ACC112 (cell line): ENCODE data around the gene SLC5A4.

ENCODE experiments used
- H2AFZ ChIP-seq: fragments of 200-600 bp; sonication (generic); one replicate; pipeline ENCODE4 v1.6.0; 2017; ENCODE audit warnings: antibody characterized with exemption, low read length; ENCODE audit not compliant: unreplicated experiment
- H3K27ac ChIP-seq: fragments of 200-600 bp; sonication (generic); 2 replicates; pipeline ENCODE4 v1.5.1; 2014; ENCODE audit warnings: low read depth, mild to moderate bottlenecking, antibody characterized with exemption, low read length, moderate library complexity
- H3K27me3 ChIP-seq: fragments of 200-600 bp; sonication (generic); 2 replicates; pipeline ENCODE4 v1.6.1; 2014; ENCODE audit warnings: mild to moderate bottlenecking, antibody characterized with exemption, low read length, moderate library complexity, mixed read lengths; ENCODE audit not compliant: insufficient read depth
- H3K36me3 ChIP-seq: fragments of 200-600 bp; sonication (generic); 2 replicates; pipeline ENCODE4 v1.6.1; 2016; ENCODE audit warnings: mild to moderate bottlenecking, antibody characterized with exemption, low read length, moderate library complexity, mixed read lengths; ENCODE audit not compliant: insufficient read depth
- H3K4me1 ChIP-seq: fragments of 200-600 bp; sonication (generic); one replicate; pipeline ENCODE4 v1.6.1; 2016; ENCODE audit warnings: low read length, mixed read lengths; ENCODE audit not compliant: insufficient read depth, unreplicated experiment, control insufficient read depth
- H3K4me3 ChIP-seq: fragments of 200-600 bp; sonication (generic); 2 replicates; pipeline ENCODE4 v1.5.1; 2014; ENCODE audit warnings: mild to moderate bottlenecking, low read depth, low read length
- H3K79me2 ChIP-seq: fragments of 200-600 bp; sonication (generic); one replicate; pipeline ENCODE4 v1.6.0; 2016; ENCODE audit warnings: low read length; ENCODE audit not compliant: control insufficient read depth, unreplicated experiment, insufficient read depth

SLC5A4 gene

GRCh38 chr22:32207971-32208480 lies 47.1 kb downstream of the SLC5A4 start:
- Histone ChIP-seq H3K4me1 (no peaks in the 10 kb centered on the region), H3K27me3 (peaks cover 1% of the 10 kb centered on the region; the same call in 1 of the 2 replicates), H3K36me3 (no peaks in the 10 kb centered on the region), H3K79me2 (no peaks in the 10 kb centered on the region), H3K4me3 (no peak overlapping the region), H3K27ac (no peak overlapping the region), H2AFZ (no peak overlapping the region)

- H3K36me3 ChIP-seq: no peaks in the 10 kb centered on the region
- no peak overlapping the region for H3K27ac ChIP-seq
- H3K4me3 ChIP-seq: no peak overlapping the region
- no peaks in the 10 kb centered on the region for H3K79me2 ChIP-seq
- no peaks in the 10 kb centered on the region for H3K4me1 ChIP-seq
- no peak overlapping the region for H2AFZ ChIP-seq
- H3K27me3 ChIP-seq: peaks cover 5% of the 10 kb centered on the region; the same call in 1 of the 2 replicates
These were observed 48.1 kb downstream of the SLC5A4 start for GRCh38 chr22:32206774-32207758.

- no peak overlapping the region for H2AFZ ChIP-seq
- H3K36me3 ChIP-seq: no peaks in the 10 kb centered on the region
- H3K27me3 ChIP-seq: peaks cover 5% of the 10 kb centered on the region; the same call in 1 of the 2 replicates
- no peak overlapping the region for H3K27ac ChIP-seq
- H3K79me2 ChIP-seq: no peaks in the 10 kb centered on the region
- H3K4me3 ChIP-seq: no peak overlapping the region
- no peaks in the 10 kb centered on the region for H3K4me1 ChIP-seq
These were observed 49.0 kb downstream of the SLC5A4 start for GRCh38 chr22:32205974-32206773.

- no peak within 1 kb of the TSS for H2AFZ ChIP-seq
- H3K79me2 ChIP-seq: no peaks in the 10 kb centered on the region
- no peaks in the 10 kb centered on the region for H3K36me3 ChIP-seq
- H3K4me3 ChIP-seq: no peak within 1 kb of the TSS
- no peak within 1 kb of the TSS for H3K27ac ChIP-seq
- H3K27me3 ChIP-seq: peaks cover 5% of the 10 kb centered on the region; the same call in 1 of the 2 replicates
- H3K4me1 ChIP-seq: no peaks in the 10 kb centered on the region
These were observed 50.1 kb downstream of the SLC5A4 start, which contains the start of gene RFPL2 for GRCh38 chr22:32204856-32205722. Gene RFPL2, minus strand, starts transcription at chr22:32205073. Its CDS starts 2,622 bp downstream, at chr22:32202451.

- no peak overlapping the region for H2AFZ ChIP-seq
- no peaks in the 10 kb centered on the region for H3K79me2 ChIP-seq
- H3K27me3 ChIP-seq: peaks cover 5% of the 10 kb centered on the region; the same call in 1 of the 2 replicates
- no peak overlapping the region for H3K27ac ChIP-seq
- H3K4me1 ChIP-seq: no peaks in the 10 kb centered on the region
- no peaks in the 10 kb centered on the region for H3K36me3 ChIP-seq
- no peak overlapping the region for H3K4me3 ChIP-seq
These were observed 50.9 kb downstream of the SLC5A4 start for GRCh38 chr22:32204040-32204855.

- Histone ChIP-seq H3K4me1 (no peaks in the 10 kb centered on the region), H2AFZ (no peak overlapping the region), H3K36me3 (no peaks in the 10 kb centered on the region), H3K27me3 (peaks cover 5% of the 10 kb centered on the region; the same call in 1 of the 2 replicates), H3K4me3 (no peak overlapping the region), H3K79me2 (no peaks in the 10 kb centered on the region), H3K27ac (no peak overlapping the region)
These were observed 51.7 kb downstream of the SLC5A4 start for GRCh38 chr22:32203181-32204039.

- Histone ChIP-seq H3K27me3 (peaks cover 5% of the 10 kb centered on the region; the same call in 1 of the 2 replicates), H3K36me3 (no peaks in the 10 kb centered on the region), H3K27ac (no peak overlapping the region), H2AFZ (no peak overlapping the region), H3K4me1 (no peaks in the 10 kb centered on the region), H3K79me2 (no peaks in the 10 kb centered on the region), H3K4me3 (no peak overlapping the region)
These were observed 52.5 kb downstream of the SLC5A4 start for GRCh38 chr22:32202539-32203180.

- Histone ChIP-seq H3K27ac (no peak overlapping the region), H3K36me3 (no peaks in the 10 kb centered on the region), H2AFZ (no peak overlapping the region), H3K4me1 (no peaks in the 10 kb centered on the region), H3K79me2 (no peaks in the 10 kb centered on the region), H3K4me3 (no peak overlapping the region), H3K27me3 (peaks cover 5% of the 10 kb centered on the region; the same call in 1 of the 2 replicates)
These were observed 53.0 kb downstream of the SLC5A4 start for GRCh38 chr22:32202161-32202538.
